Measurements from ENCODE around the gene CNTN4. TPM values are rescaled to one million over a fixed set of nuclear protein-coding genes. Genes with fewer than 3 reads are reported as not detected.

Gene CNTN4
- polyA plus RNA-seq, 1 donor (not counting 4 experiments of a cell fraction or from before 2014, with no cell fraction given): not detected

DNA sequence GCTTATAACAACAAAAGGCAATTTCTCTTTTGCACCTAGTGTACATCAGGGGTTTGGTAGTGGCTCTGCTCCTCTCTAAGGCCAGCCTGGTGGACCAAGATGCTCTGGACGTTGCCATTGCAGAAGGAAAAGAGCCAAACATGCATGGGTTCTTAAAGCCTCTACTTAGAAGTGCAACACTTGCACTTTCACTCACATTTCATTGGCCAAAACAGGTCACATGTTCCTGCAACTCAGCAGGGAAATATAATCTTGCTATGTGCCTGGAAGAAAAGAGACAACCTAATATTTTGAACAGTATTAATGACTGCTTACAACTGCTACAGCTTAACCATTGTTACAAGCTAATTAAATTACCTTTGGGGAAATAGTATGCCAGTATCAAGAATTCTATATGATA is 828.6 kb downstream of the CNTN4 start:
- no peak overlapping the region for H2AFZ ChIP-seq (ENCODE audit: control insufficient read depth, low read length)
- H3K9ac ChIP-seq (ENCODE audit: control insufficient read depth, extremely low read depth, insufficient read depth, low read length): no peak overlapping the region
- TF ChIP-seq EZH2 (IDR thresholded peaks at IDR 0.05; ENCODE audit: low read length) (no peak), CTCF (optimal IDR thresholded peaks at IDR 0.05 in 1 of 3, IDR thresholded peaks at IDR 0.05 in 1 of 3, conservative IDR thresholded peaks at IDR 0.05 in 1 of 3; ENCODE audit: extremely low read depth in 1 of 3, insufficient read depth in 2 of 3, low read length in 3 of 3) (no peak)
- H3K27me3 ChIP-seq (ENCODE audit: control insufficient read depth, extremely low read depth, insufficient read depth, low read length): no peaks in the 10 kb centered on the region
- H3K9me3 ChIP-seq (ENCODE audit: control insufficient read depth, low read depth, low read length): no peaks in the 10 kb centered on the region
- no peaks in the 10 kb centered on the region for H3K79me2 ChIP-seq (ENCODE audit: control insufficient read depth, insufficient read depth, low read length)
- no peak overlapping the region for H3K27ac ChIP-seq (ENCODE audit: control insufficient read depth, insufficient read depth, low read length)
- FAIRE-seq (no peak), DNase-seq (ENCODE audit: low read depth, low spot score) (no peak)
- no peaks in the 10 kb centered on the region for H3K9me1 ChIP-seq (ENCODE audit: control insufficient read depth, extremely low read depth, insufficient read depth, low read length)
- dilution Hi-C loops (cut with MboI; ENCODE audit: extremely low pct_ligation_motif_present, low sequenced_read_pairs): no loop called here
- no peak overlapping the region for H3K4me3 ChIP-seq (ENCODE audit: control insufficient read depth in 2 of 3, extremely low read depth in 1 of 3, insufficient read depth in 2 of 3, low read depth in 1 of 3, low read length in 3 of 3)
- H3K4me1 ChIP-seq (ENCODE audit: control insufficient read depth, extremely low read depth, insufficient read depth, low read length): no peaks in the 10 kb centered on the region
- no peaks in the 10 kb centered on the region for H4K20me1 ChIP-seq (ENCODE audit: control insufficient read depth, extremely low read depth, insufficient read depth, low read length)
- no peak overlapping the region for H3K4me2 ChIP-seq (ENCODE audit: control insufficient read depth, extremely low read depth, insufficient read depth, low read depth, low read length)
- no peaks in the 10 kb centered on the region for H3K36me3 ChIP-seq (ENCODE audit: control insufficient read depth in 2 of 2, extremely low read depth in 1 of 2, insufficient read depth in 2 of 2, low read length in 2 of 2)

DNA sequence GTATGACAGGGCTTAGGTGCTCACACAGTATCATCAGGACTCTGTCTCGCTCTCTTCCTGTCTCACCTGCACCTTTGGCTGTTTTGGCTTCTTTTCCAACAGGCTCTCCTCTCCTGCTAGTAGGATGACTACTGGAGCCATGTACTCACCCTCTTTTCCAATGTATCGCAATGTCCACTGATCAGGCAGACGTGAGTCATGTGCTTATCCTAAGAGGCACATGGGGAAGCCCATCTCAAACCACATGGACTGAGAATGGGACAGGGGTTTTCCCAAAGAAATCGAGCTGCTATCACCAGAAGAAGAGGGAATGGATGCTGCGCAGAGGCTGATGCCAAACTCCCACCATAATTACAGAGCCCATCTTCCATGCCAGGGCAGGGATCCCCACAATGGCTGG is 830.9 kb downstream of the CNTN4 start:
- dilution Hi-C loops (cut with MboI; ENCODE audit: extremely low pct_ligation_motif_present, low sequenced_read_pairs): no loop called here
- no peaks in the 10 kb centered on the region for H3K79me2 ChIP-seq (ENCODE audit: control insufficient read depth, insufficient read depth, low read length)
- no peaks in the 10 kb centered on the region for H3K9me1 ChIP-seq (ENCODE audit: control insufficient read depth, extremely low read depth, insufficient read depth, low read length)
- peaks cover 1% of the 10 kb centered on the region for H3K9me3 ChIP-seq (ENCODE audit: control insufficient read depth, low read depth, low read length)
- no peaks in the 10 kb centered on the region for H3K4me1 ChIP-seq (ENCODE audit: control insufficient read depth, extremely low read depth, insufficient read depth, low read length)
- H3K36me3 ChIP-seq (ENCODE audit: control insufficient read depth in 2 of 2, extremely low read depth in 1 of 2, insufficient read depth in 2 of 2, low read length in 2 of 2): no peaks in the 10 kb centered on the region
- DNase-seq (ENCODE audit: low read depth, low spot score) (no peak), FAIRE-seq (no peak)
- H3K9ac ChIP-seq (ENCODE audit: control insufficient read depth, extremely low read depth, insufficient read depth, low read length): no peak overlapping the region
- no peaks in the 10 kb centered on the region for H4K20me1 ChIP-seq (ENCODE audit: control insufficient read depth, extremely low read depth, insufficient read depth, low read length)
- TF ChIP-seq EZH2 (IDR thresholded peaks at IDR 0.05; ENCODE audit: low read length): no peak
- no peak for TF ChIP-seq CTCF (optimal IDR thresholded peaks at IDR 0.05 in 1 of 3, IDR thresholded peaks at IDR 0.05 in 1 of 3, conservative IDR thresholded peaks at IDR 0.05 in 1 of 3; ENCODE audit: extremely low read depth in 1 of 3, insufficient read depth in 2 of 3, low read length in 3 of 3)
- no peak overlapping the region for H3K4me3 ChIP-seq (ENCODE audit: control insufficient read depth in 2 of 3, extremely low read depth in 1 of 3, insufficient read depth in 2 of 3, low read depth in 1 of 3, low read length in 3 of 3)
- no peak overlapping the region for H2AFZ ChIP-seq (ENCODE audit: control insufficient read depth, low read length)
- no peak overlapping the region for H3K27ac ChIP-seq (ENCODE audit: control insufficient read depth, insufficient read depth, low read length)
- no peaks in the 10 kb centered on the region for H3K27me3 ChIP-seq (ENCODE audit: control insufficient read depth, extremely low read depth, insufficient read depth, low read length)
- no peak overlapping the region for H3K4me2 ChIP-seq (ENCODE audit: control insufficient read depth, extremely low read depth, insufficient read depth, low read depth, low read length)

Data from keratinocyte (primary cell).